Head of caudate nucleus (tissue), 42 donors: ENCODE results near the gene SNAP91.
"Not testable (repeated sequence)": the region's sequence is repeated elsewhere in the genome, so short reads cannot be mapped to it uniquely, and the experiment has no call there.

Experiments
- DNase-seq, 42 donors: peaks; one replicate each; pipeline versions ENCODE4 v3.0.0 to v3.0.0-alpha.2; 2020 to 2021; ENCODE audit warnings: mixed read lengths in 7 of 42
- intact Hi-C: fragments of 100-400 bp; cut with DNase I; formaldehyde crosslinking; loops from one replicate; pipeline ENCODE4 v1.15.0; 2022

Gene SNAP91

DNA sequence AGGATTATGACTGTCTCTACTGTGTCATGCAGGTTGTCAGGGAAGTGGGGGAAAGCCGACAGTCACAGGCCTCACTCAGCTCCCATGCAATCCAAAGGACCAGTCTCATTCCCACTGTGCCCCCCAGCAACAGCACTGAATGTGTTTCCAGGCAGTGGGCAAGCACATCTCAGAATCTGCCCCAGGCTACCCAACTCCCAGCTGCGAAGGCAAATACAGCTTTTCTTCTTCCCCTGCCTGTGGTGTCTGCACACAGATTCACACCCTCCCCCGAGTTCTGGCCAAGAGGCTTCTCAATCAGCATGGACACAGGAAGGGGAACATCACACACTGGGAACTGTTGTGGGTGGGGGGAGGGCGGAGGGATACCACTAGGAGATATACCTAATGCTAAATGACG is 75.3 kb downstream of the SNAP91 start:
- intact Hi-C loops: no loop called here
- no peak for DNase-seq

DNA sequence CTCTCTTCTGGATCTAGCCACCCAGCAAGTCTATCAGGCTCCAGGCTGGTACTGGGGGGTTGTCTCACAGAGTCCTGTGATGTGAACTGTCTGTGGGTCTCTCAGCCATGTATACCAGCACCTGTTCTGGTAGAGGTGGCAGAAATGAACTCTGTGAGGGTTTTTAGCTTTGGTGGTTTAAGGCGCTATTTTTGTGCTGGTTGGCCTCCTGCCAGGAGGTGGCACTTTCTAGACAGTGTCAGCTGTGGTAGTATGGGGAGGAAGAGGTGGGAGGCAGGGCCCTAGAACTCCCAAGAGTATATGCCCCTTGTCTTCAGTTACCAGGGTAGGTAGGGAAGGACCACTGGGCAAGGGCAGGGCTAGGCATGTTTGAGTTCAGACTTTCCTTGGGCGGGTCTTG is 75.8 kb downstream of the SNAP91 start:
- intact Hi-C loops: no loop called here

DNA sequence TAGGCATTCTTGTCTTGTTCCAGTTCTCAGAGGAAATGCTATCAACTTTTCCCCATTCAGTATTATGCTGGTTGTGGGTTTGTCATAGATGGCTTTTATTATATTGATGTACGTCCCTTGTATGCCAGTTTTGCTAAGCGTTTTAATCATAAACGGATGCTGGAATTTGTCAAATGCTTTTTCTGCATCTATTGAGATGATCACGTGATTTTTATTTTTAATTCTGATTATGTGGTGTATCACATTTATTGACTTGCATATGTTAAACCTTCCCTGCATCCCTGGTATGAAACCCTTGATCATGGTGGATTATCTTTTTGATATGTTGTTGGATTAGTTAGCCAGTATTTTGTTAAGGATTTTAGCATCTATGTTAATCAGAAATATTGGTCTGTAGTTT is 79.0 kb downstream of the SNAP91 start:
- intact Hi-C loops: not testable (repeated sequence)

More for the DNA sequence above, 75.8 kb downstream of the SNAP91 start:
- no peak for DNase-seq

DNA sequence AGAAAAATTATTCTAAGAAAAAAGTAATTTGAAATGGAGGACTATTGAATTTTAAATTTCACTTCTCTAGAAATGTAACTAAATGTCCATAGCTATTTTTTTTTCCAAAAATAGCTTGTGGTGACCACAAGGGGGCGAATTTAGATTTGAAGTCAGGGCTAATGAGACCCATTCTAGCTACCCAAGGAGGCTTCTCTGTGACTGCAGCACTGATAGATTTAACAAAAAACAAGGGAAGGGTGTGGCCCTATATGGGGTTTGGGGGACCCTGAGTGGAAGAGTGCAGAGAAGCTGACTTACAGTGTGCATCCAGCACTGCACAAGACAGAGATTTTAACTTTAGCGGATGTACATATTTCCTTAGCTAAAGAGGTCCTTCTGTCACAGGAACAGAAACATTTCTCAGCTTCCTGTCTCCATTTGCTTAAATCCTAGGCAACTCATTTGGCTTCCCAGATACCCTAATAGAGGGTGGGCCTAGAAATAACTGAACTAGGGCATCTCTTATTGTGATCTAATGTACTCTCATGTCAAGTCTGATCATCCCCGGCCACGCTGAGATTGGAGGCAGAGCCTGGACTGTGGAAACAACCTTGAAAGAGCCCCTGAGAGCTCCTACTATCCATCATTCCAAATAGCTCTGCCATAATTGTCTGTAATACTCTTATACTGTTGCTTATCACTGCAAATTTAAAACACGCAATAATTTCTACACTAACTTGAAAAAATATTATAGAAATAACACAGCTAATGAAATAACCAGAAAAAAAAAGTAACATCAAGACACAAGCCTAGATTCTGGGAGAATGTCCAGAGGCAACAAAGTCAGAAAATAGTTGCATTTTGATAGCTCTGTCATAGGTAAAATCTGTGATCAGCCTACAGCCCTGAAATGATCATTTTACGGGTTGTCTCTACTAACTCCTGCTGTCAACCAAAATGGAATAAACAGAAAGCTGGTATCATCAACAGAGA is 93.6 kb downstream of the SNAP91 start:
- intact Hi-C loops: no loop called here
- peak in 4 of 42 donors; percentile 10 to 32 (median 20) for DNase-seq

More for the DNA sequence above, 79.0 kb downstream of the SNAP91 start:
- DNase-seq: not testable (repeated sequence)

DNA sequence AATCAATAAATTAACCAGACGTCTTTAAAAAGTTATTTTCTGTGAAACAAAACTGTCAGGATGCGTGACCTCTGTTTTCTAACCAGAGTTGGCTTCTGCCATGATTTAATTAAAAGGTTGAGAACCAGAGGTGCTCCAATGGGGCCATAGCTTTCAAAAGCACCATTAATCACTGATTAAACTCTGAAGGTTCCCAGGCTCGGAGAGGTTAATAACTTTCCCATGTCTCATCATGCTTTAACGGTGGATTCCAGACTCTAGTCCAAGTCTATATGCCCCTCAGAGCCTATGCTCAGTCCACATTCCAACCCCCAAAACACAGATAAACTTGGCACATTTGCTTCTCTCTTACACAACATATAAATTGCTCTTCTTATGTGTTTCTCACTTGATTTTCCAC is 95.5 kb downstream of the SNAP91 start:
- DNase-seq: no peak
- intact Hi-C loops: no loop called here

DNA sequence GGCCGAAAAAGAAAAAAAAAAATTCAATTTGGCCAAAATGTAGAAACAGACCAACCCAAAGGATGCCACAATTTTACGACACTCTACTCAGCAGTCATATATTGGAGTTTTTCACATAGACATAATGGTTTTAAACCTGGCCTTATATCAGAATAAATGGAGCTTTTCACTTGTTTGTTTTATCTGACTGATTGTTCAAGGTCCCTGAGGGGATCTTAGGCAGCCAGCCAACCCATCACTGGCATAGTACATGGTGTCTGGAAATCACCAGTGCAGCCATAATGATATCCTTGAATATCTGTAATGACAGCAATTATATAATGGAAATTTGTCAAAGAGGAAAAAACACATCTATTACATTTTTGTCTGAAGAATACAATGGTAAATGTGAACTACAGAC is 99.7 kb downstream of the SNAP91 start:
- intact Hi-C loops: no loop called here
- no peak for DNase-seq

DNA sequence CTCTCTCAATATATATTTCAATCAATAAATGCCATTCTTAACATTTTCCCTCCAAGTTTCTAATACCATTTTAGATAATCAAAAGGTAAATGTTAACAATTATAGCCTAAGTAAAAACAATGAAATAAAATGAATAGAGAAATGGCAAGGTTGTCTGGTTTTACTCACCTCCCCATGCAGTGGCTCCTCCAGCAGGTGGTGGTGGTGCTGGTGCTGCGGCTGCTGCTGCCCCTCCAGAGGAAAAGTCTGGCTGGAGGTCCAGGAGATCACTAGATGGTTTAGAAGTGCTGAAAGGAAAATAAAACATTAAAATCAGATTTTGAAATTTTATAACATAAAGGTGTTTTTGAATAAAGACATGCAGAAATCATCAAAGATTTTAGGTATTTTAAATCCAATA is 103.4 kb downstream of the SNAP91 start:
- no peak for DNase-seq
- intact Hi-C loops: no loop called here

DNA sequence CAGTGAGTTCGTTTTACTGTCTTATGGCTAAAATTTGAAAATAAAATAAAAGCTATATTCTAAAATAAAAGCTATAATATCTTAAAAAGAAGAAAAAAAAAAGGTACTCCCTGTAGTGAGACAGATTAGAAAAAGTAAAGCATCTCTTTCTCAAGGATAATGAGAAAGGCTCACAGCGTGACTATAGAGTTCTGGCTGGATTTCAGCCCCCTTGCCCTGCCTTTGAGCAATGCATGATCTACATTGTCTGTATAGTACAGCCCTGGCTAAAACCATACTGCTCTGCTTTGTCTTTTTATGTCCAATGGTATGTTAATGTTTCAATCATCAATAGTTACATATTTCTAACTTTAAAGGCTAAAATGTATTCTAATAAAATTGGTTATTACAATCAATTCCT is 105.3 kb downstream of the SNAP91 start:
- no peak for DNase-seq

DNA sequence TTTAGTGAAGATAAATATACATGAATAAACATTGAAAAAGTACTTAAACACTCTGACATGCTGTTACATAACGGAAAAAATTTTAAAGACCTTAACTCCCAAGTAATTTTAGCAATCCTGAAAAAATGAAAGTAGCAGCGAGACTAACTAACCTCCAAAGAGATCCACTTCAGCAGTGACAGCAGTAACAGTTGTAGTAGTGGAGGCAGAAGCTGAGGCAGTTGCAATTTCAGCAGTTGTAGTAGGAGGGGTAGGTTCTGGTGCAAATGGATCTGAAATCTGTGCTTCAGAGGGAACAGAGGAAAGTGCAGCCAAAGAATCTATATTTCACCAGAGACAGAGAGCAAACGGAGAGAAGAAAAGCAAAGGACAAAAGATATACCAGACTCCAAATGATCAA is 107.8 kb downstream of the SNAP91 start:
- intact Hi-C loops: no loop called here

More for the DNA sequence above, 105.3 kb downstream of the SNAP91 start:
- intact Hi-C loops: no loop called here

DNA sequence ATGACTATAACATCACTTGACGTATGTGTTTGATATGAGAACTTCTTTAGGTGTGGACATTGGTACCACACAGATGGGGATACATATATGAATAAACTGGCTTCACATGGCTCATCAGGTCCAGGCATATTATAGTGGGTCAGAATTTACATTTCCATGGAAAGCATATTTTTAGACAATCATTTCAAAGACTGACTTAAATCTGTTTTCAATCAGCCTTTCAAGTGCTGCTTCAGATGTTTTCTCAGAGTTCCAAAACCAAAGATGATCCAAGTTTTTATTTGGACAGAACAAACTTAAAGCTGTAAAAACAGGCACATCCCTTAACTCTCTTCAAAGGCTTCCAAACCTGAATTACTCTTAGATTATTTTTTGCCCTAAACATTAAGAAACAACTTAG is 108.4 kb downstream of the SNAP91 start:
- DNase-seq: no peak
- intact Hi-C loops: no loop called here

More for the DNA sequence above, 107.8 kb downstream of the SNAP91 start:
- peak in 5 of 42 donors; percentile 12 to 51 (median 31) for DNase-seq

DNA sequence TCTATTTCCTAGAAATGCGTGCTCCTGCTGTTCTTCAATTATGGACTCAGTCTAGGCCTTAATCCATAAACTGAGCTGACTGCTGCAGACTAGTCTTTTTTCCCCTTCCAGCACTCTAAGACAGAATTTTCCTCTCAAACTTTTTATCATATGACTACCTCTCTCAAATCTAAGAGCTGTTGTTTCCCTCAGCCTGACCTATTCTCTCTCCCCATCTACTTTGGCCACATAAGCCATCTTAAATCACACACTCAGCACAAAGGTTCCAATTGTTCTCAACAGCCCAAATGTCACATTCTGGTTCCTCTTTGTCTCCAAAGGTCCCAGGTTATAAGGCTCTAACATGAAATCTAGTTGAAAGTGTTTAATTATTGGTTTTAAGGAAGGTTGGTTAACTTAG is 111.4 kb downstream of the SNAP91 start:
- intact Hi-C loops: no loop called here
- DNase-seq: no peak

DNA sequence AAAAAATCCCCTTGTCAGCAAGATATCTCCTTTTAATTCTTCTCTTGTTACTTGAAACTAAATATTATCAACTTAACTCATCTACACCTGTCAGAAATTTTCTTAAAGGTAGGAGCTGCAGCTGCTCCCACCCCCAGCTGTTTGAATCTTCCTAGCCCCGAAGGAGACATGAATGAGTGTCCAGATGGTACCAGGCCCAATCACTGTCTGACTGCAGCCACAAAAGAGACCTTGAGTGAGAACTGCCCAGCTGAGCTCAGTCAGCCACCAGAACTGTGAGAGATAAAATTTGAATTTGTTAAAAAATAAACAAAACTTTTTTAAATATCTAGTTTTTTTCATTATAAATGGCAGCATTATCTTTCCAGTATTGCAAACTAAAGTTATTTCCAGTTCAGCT is 111.8 kb downstream of the SNAP91 start:
- DNase-seq: peak in 10 of 42 donors; percentile 2 to 54 (median 22)
- intact Hi-C loops: no loop called here

DNA sequence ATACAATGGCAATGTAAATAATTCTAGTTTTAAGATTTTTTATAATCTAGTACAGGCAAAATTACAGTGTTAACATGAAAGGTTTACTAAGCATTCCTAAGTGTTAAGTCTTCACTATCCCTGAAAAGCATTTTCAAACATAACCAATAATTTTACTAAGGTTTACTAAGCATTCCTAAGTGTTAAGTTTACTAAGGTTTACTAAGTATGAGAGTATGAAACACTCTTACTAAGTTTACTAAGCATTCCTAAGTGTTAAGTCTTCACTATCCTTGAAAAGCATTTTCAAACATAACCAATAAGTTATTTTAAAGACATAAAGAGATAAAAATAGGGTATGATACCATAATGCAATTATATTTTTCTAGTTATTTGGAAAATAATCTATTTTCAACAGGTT is 114.0 kb downstream of the SNAP91 start:
- DNase-seq: no peak
- intact Hi-C loops: no loop called here

DNA sequence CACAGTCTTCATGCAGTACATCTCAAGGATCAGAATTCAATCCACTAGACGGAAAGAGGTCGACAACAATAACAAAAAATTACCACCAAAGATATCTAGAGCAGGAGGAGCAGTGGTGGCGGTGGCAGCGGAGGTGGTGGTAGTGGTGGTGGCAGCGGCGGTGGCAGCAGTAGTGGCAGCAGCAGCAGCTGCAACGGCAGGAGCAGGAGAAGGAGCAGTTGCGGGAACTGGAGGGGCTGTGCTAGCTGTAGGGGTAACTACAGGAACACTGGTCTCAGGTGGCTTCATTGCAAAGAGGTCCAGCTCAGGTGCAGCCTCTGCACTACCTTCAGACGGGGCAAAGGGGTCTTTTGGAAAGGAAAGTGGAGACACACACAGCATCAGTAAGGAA is 115.5 kb downstream of the SNAP91 start:
- intact Hi-C loops: no loop called here
- DNase-seq: no peak

DNA sequence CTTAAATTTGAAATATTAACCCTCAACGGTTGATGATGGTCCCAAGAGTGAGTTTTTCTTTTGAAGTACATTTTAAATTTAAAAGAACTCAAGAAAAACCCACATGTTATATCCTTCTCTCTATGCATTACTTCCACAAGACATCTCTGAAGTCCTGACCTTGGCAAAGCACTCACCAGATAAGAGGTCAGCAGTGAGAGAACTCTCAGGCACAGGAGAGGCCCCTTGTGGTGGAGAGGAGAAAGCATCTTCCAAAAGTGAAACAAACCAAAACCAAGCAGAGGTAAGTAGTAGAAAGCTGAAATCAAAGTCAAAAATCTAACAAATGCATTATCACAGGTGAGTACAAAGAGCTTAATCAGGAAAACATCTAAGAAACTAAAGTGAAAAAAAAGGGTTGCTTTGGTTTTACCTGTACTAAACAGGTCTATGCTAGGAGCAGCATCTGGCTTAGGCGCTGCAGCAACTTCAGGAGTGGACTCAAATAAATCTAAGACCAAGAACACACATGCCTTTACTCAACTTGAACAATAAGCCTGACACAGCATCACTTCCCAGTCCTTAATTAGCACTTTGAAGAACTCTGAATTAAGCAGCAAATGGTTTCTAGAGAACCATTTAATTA is 116.0 kb downstream of the SNAP91 start:
- DNase-seq: no peak

DNA sequence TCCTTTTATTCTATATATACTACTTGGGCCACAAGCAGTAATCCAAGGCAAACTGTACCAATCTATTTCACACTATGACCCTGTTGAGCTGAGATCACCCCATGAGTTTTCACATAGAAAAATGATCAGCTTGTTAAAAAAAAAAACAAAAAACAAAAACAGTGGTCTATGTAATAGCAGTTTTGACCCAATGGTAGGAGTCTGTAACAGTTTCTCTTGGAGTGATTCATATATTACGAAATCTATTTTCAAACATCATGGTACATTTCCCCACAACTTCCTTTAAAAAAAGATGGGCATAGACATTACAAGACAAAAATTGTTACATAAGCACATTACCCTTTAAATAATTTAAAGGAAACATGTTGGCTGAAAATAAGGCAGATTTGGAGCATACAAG is 118.5 kb downstream of the SNAP91 start:
- intact Hi-C loops: no loop called here
- no peak for DNase-seq

More for the DNA sequence above, 116.0 kb downstream of the SNAP91 start:
- intact Hi-C loops: no loop called here

DNA sequence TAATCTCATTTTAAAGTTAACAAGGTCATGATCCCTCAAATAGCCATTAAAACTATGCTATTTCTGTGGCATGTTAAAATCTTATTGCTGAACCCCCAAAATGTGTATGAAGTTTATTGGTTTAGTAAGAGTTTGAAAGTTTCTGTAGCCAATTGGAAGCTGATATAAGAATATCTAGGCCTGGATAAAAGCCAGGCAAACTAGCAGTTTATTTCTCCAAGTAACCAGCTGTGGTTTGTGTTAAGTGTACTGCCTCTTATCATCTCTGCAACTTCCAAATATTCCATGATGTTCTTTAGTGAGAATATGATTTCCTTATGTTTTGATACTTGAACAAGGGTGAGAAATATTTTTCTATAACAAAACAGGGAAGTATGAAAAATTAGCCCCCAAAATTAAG is 119.8 kb downstream of the SNAP91 start:
- DNase-seq: no peak
- intact Hi-C loops: no loop called here

DNA sequence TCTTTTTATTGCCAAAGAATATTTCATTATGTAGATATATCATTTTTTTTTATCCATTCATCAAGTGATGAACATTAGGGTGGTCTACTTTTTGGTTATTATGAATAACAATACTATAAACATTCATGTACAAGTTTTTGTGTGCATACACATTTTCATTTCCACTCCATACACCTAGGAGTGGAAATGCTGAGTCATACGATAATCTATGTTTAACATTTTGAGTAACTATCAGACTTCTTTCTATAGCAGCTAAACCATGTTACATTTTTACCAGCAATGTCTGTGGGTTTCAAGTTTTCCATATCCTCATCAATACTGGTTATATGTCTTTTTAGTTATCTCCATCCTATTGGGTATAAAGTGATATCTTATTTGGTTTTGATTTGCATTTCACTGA is 130.8 kb downstream of the SNAP91 start:
- intact Hi-C loops: no loop called here
- DNase-seq: no peak

DNA sequence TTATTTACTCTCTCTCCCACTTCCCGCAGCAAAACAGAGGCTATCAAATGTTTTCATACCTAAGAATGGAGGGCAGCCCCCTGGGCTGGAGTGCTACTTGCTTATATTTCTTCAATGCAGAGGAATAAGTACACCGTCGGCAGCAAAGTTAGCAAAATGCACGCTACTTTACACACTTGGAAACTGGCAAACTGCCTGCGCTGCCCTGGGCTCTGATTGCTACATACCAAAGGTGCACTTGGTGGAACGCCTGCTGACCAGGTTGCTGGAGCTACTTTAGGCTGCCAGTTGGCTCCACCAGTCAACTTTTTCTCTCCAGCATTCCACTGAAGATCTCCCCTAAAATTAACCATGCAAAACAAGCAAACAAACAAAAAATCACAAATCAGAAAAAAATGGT is 134.1 kb downstream of the SNAP91 start:
- intact Hi-C loops: no loop called here
- DNase-seq: no peak

DNA sequence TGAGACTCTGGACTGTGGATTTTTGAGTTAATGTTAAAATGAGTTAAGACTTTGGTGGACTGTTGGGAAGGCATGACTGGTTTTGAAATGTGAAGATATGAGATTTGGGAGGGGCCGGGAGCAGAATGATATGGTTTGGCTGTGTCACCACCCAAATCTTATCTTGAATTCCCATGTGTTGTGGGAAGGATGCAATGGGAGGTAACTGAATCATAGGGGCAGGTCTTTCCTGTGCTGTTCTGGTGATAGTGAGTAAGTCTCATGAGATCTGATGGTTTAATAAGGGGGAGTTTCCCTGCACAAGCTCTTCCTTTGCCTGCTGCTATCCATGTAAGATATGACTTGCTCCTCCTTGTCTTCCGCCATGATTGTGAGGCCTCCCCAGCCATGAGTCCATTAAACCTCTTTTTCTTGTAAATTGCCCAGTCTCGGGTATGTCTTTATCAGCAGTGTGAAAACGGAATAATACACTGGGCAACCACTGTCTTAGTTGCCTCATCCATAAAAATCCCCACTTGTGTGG is 137.2 kb downstream of the SNAP91 start:
- DNase-seq, intact Hi-C loops: not testable (repeated sequence)
